Subcutaneous adipose tissue (tissue), 4 donors: ENCODE data around the gene CREB3L2. TPM values are rescaled to one million over a fixed set of nuclear protein-coding genes. Genes with fewer than 3 reads are reported as not detected.

Experiments used
- total RNA-seq, 4 donors: library from RNA; depleted of rRNA; stranded (reverse); fragments of >200 nt; gene quantifications; one replicate each; pipeline ENCODE4 v1.1.0, GENCODE V29; 2016
- TF ChIP-seq, protein P1 (sequence below): fragments of 450-650 bp; IDR thresholded peaks from one replicate; pipeline ENCODE4 v1.5.1; 2016; ENCODE audit warnings: low read depth, mild to moderate bottlenecking, control low read depth, antibody characterized with exemption, moderate library complexity

The CREB3L2 gene
- 10 to 100 TPM; 26.9 to 78.4 (median 30.8) TPM for total RNA-seq

DNA sequence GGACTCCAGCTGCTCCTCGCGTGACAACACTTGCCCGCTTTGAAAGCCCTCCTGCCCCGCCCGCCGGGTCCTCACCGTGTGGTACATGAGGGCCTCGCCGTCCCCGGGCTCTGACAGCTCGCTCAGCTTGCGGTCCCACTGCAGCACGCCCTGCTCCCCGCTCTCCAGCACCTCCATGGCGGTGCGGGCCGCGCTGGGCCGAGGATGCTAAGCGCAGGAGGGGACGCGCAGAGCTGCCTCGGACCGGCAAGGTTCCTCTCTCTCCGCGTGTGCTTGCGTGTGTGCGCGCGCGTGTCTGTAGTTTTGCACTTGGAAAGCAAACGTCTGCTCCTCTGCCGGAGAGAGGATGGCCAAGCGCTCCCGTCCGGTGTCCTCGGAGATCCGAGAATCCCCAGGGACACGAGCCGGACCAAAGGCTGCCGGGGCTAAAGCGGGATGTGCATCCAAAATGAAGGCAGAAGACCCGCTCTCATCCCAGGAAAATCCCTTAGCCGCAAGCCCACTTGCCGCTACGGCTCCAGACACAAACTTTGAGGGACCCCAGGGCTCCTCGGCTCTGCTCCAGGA is at the start of gene CREB3L2:
CREB3L2 (minus strand) TSS at position 558 of the 567 bp plus-strand sequence; CDS start at position 177, 381 bp downstream.
- TF ChIP-seq, protein P1, sequence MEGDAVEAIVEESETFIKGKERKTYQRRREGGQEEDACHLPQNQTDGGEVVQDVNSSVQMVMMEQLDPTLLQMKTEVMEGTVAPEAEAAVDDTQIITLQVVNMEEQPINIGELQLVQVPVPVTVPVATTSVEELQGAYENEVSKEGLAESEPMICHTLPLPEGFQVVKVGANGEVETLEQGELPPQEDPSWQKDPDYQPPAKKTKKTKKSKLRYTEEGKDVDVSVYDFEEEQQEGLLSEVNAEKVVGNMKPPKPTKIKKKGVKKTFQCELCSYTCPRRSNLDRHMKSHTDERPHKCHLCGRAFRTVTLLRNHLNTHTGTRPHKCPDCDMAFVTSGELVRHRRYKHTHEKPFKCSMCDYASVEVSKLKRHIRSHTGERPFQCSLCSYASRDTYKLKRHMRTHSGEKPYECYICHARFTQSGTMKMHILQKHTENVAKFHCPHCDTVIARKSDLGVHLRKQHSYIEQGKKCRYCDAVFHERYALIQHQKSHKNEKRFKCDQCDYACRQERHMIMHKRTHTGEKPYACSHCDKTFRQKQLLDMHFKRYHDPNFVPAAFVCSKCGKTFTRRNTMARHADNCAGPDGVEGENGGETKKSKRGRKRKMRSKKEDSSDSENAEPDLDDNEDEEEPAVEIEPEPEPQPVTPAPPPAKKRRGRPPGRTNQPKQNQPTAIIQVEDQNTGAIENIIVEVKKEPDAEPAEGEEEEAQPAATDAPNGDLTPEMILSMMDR: no peak

GRCh38 chr7:138049505-138050116 is 47.7 kb upstream of the CREB3L2 start:
- TF ChIP-seq, protein P1: no peak

- TF ChIP-seq, protein P1: no peak
Measured at GRCh38 chr7:138047907-138048306, 46.0 kb upstream of the CREB3L2 start.

GRCh38 chr7:138044897-138045296 is 43.0 kb upstream of the CREB3L2 start:
- TF ChIP-seq, protein P1: no peak

DNA sequence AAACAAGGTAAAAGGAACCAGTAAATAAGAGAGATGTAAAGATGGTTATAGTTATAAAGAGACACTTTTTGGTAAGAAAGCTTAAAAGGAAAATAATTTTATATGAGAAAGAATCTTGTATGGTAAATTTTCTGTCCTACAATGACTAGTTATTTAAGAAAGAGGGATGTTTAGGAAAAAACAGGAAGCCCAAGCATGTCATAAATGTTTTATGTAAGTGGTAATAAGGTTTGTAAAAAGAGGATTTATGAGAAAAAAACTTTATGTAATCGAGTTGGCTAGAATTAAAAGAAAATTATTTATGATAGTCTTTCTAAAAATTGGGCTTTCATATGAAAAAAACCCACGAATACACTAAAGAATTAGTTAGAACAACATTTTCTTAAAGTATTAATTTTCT is 34.2 kb upstream of the CREB3L2 start:
- TF ChIP-seq, protein P1: no peak

DNA sequence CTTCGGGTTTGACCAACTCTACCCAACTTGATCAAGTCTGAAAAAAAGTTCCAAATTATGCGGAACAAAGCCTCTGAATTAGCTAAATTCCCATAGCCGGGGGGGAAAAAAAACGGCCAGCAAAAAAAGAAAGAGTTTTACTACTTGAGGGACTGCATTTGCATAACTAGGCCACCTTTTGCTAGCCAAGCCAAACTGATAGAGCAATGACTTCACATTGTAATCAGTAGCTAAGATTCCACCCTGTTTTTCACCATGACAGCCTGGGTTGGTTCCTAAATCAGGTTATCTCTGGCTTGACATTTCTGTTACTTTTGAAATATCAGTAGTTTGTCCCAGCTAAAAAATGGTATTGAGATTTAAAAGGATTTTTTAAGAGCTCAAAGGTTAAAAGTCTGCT is 31.4 kb upstream of the CREB3L2 start:
- TF ChIP-seq, protein P1: no peak

- TF ChIP-seq, protein P1: no peak
Measured at GRCh38 chr7:138032770-138033169, 30.9 kb upstream of the CREB3L2 start.
